Thoracic aorta endothelial cell (primary cell): ENCODE data around the gene HMCES. TPM values are rescaled to one million over a fixed set of nuclear protein-coding genes. Genes with fewer than 3 reads are reported as not detected.

Experiments
- small RNA-seq: library from RNA; depleted of rRNA; stranded (forward); fragments of <200 nt; gene quantifications from one replicate; pipeline ENCODE3, GENCODE V24; 2012
- total RNA-seq: library from RNA; depleted of rRNA; stranded (reverse); fragments of >200 nt; gene quantifications from 2 replicates; pipeline ENCODE4 v1.2.3, GENCODE V29; 2012

HMCES gene
- 17.4 and 26.3 TPM in 2 replicates for total RNA-seq

GRCh38 chr3:129278439-129278965, at the start of gene HMCES:
HMCES (plus strand) TSS chr3:129278870; CDS start chr3:129279733, 863 bp downstream.

GRCh38 chr3:129249284-129250065, 29.2 kb upstream of the HMCES start, which contains the start of gene COPG1:
COPG1 (plus strand) TSS chr3:129249606; CDS start chr3:129249710, 104 bp downstream.

Small RNAs within 50 kb of the gene (small RNA-seq; reads per million reads assigned to genes)
- 0.42 reads per million for gene MIR6826

Other genes with a start within 250 kb of the HMCES start
- gene GP9, start 218.1 kb upstream of the HMCES start, total RNA-seq, result not detected in 2 replicates
- gene RAB43, start 157.1 kb upstream of the HMCES start, total RNA-seq, result 15.6 and 17.4 TPM in 2 replicates
- gene ISY1, start 117.8 kb upstream of the HMCES start, total RNA-seq, result 28.1 and 36.8 TPM in 2 replicates
- gene CNBP, start 95.0 kb upstream of the HMCES start, total RNA-seq, result 271 and 273 TPM in 2 replicates
- gene COPG1, start 29.3 kb upstream of the HMCES start, total RNA-seq, result 203 and 275 TPM in 2 replicates
- gene EFCAB12, start 149.8 kb downstream of the HMCES start, total RNA-seq, result under 0.01 and 0.07 TPM in 2 replicates
- 26.9 and 35.6 TPM in 2 replicates for gene MBD4, start 161.1 kb downstream of the HMCES start, total RNA-seq
- 18.0 and 19.0 TPM in 2 replicates for gene IFT122, start 161.4 kb downstream of the HMCES start, total RNA-seq
- gene RHO, start 249.8 kb downstream of the HMCES start, total RNA-seq, result not detected in 2 replicates